GM23338 (cell line): Measurements from ENCODE around the gene CYB561D1. TPM values are rescaled to one million over a fixed set of nuclear protein-coding genes. Genes with fewer than 3 reads are reported as not detected.

Source experiments
- ATAC-seq: fragments of 200-7000 bp; cut with Tn5 transposase; 3 replicates; pipeline ENCODE4 v1.9.1; 2020
- DNase-seq: peaks from one replicate; pipeline ENCODE4 v3.0.0-alpha.2; 2015; ENCODE audit warnings: low spot score
- H2AFZ ChIP-seq: fragments of 200-600 bp; sonication (generic); 2 replicates; pipeline ENCODE4 v1.8.0; 2016; ENCODE audit warnings: antibody characterized with exemption, mild to moderate bottlenecking, moderate library complexity
- H3F3A ChIP-seq: fragments of 200-600 bp; sonication (generic); replicated peaks from 2 replicates; pipeline ENCODE4 v1.8.0; 2017; ENCODE audit warnings: antibody characterized with exemption, mixed run types, low read depth
- H3K27ac ChIP-seq: fragments of 200-600 bp; sonication (generic); 2 replicates; pipeline ENCODE4 v1.6.1; 2016; ENCODE audit warnings: low read depth
- H3K27me3 ChIP-seq: fragments of 200-600 bp; sonication (generic); 2 replicates; pipeline ENCODE4 v1.8.0; 2016; ENCODE audit warnings: mild to moderate bottlenecking, mixed run types, moderate library complexity; ENCODE audit not compliant: insufficient read depth
- H3K36me3 ChIP-seq: fragments of 200-600 bp; sonication (generic); 2 replicates; pipeline ENCODE4 v1.8.0; 2016; ENCODE audit warnings: mild to moderate bottlenecking; ENCODE audit not compliant: insufficient read depth
- H3K4me1 ChIP-seq: fragments of 200-600 bp; sonication (generic); 2 replicates; pipeline ENCODE4 v1.8.0; 2016; ENCODE audit warnings: mild to moderate bottlenecking, moderate library complexity; ENCODE audit not compliant: insufficient read depth
- H3K4me2 ChIP-seq: fragments of 200-600 bp; sonication (generic); 2 replicates; pipeline ENCODE4 v1.7.1; 2017; ENCODE audit warnings: mixed run types
- H3K4me3 ChIP-seq: fragments of 200-600 bp; sonication (generic); 2 replicates; pipeline ENCODE4 v1.6.1; 2016; ENCODE audit warnings: mixed run types
- H3K79me2 ChIP-seq: fragments of 200-600 bp; sonication (generic); replicated peaks from 2 replicates; pipeline ENCODE4 v1.8.0; 2017; ENCODE audit warnings: mild to moderate bottlenecking; ENCODE audit not compliant: insufficient read depth
- H3K9me2 ChIP-seq: fragments of 200-600 bp; sonication (generic); 2 replicates; pipeline ENCODE4 v1.8.0; 2017; ENCODE audit not compliant: insufficient read depth
- H4K20me1 ChIP-seq: fragments of 200-600 bp; sonication (generic); replicated peaks from 2 replicates; pipeline ENCODE4 v1.8.0; 2017; ENCODE audit warnings: mild to moderate bottlenecking; ENCODE audit not compliant: insufficient read depth
- H3K27ac Mint-ChIP-seq: 2 replicates; pipeline ENCODE4 v1.8.0; 2020; ENCODE audit warnings: inconsistent platforms, mild to moderate bottlenecking, moderate library complexity, mixed read lengths
- H3K27me3 Mint-ChIP-seq: 3 replicates; pipeline ENCODE4 v1.8.0; 2022; ENCODE audit warnings: low read depth, mild to moderate bottlenecking, moderate library complexity, mixed read lengths, inconsistent platforms; ENCODE audit not compliant: insufficient read depth, poor library complexity
- H3K36me3 Mint-ChIP-seq: 3 replicates; pipeline ENCODE4 v1.8.0; 2021; ENCODE audit warnings: low read depth, mild to moderate bottlenecking, inconsistent platforms, moderate library complexity, mixed read lengths
- H3K4me1 Mint-ChIP-seq: 3 replicates; pipeline ENCODE4 v1.8.0; 2020; ENCODE audit warnings: mild to moderate bottlenecking, inconsistent platforms, mixed read lengths
- H3K4me3 Mint-ChIP-seq: 3 replicates; pipeline ENCODE4 v1.8.0; 2021; ENCODE audit warnings: moderate library complexity, mild to moderate bottlenecking, inconsistent platforms, mixed read lengths
- H3K9me3 Mint-ChIP-seq: 3 replicates; pipeline ENCODE4 v1.8.0; 2020; ENCODE audit warnings: moderate library complexity, mild to moderate bottlenecking, inconsistent platforms, mixed read lengths
- CREB1 ChIP-seq: fragments of 250-450 bp; sonication (Bioruptor Pico); IDR thresholded peaks from 2 replicates; pipeline ENCODE4 v1.5.0; 2020; ENCODE audit warnings: low read depth, mild to moderate bottlenecking, moderate library complexity
- EZH2 ChIP-seq: fragments of 200-600 bp; sonication (generic); IDR thresholded peaks from one replicate; pipeline ENCODE4 v1.8.0; 2017; ENCODE audit warnings: antibody characterized with exemption, mild to moderate bottlenecking, low read depth; ENCODE audit not compliant: unreplicated experiment
- EZH2phosphoT487 ChIP-seq: fragments of 200-600 bp; sonication (generic); IDR thresholded peaks from one replicate; pipeline ENCODE4 v1.8.1; 2018; ENCODE audit warnings: antibody characterized with exemption; ENCODE audit not compliant: unreplicated experiment
- JUNB ChIP-seq: IDR thresholded peaks from one replicate; pipeline ENCODE4 v1.6.1; 2016; ENCODE audit warnings: antibody characterized with exemption; ENCODE audit not compliant: unreplicated experiment
- NANOG ChIP-seq: IDR thresholded peaks from 2 replicates; pipeline ENCODE4 v1.6.1; 2016; ENCODE audit warnings: antibody characterized with exemption, borderline replicate concordance
- POLR2AphosphoS5 ChIP-seq: IDR thresholded peaks from 2 replicates; pipeline ENCODE4 v1.6.1; 2016; ENCODE audit warnings: antibody characterized with exemption, low read depth
- STAT1 ChIP-seq: IDR thresholded peaks from one replicate; pipeline ENCODE4 v1.6.1; 2016; ENCODE audit warnings: antibody characterized with exemption; ENCODE audit not compliant: unreplicated experiment
- ZNF114 ChIP-seq: fragments of 250-450 bp; sonication (Bioruptor Pico); IDR thresholded peaks from 2 replicates; pipeline ENCODE4 v1.5.0; 2020; ENCODE audit warnings: mild to moderate bottlenecking, moderate library complexity
- ZNF331 ChIP-seq: fragments of 250-450 bp; sonication (Bioruptor Pico); IDR thresholded peaks from 2 replicates; pipeline ENCODE4 v1.5.0; 2020; ENCODE audit warnings: low read depth, mild to moderate bottlenecking, moderate library complexity
- polyA plus RNA-seq: library from polyadenylated mRNA; unstranded; fragments of >200 nt; fragmentation: Nextera tagmentation; extraction: Ambion mirVana; gene quantifications from 2 replicates; pipeline ENCODE4 v1.2.1, GENCODE V29; 2016
- total RNA-seq: library from RNA; depleted of rRNA; stranded (reverse); fragments of >200 nt; shearing (Covaris generic); gene quantifications from 2 replicates; pipeline ENCODE4 v1.2.3, GENCODE V29; 2014
- TF ChIP-seq, protein P1 (sequence below), 2 experiments: fragments of 200-600 bp in 1 of 2; sonication (generic) in 1 of 2; conservative IDR thresholded peaks; 2 replicates each; pipeline versions ENCODE4 v1.5.1 to v1.6.1; 2016 to 2017; ENCODE audit warnings: antibody characterized with exemption in 2 of 2, low read depth in 2 of 2, mild to moderate bottlenecking in 2 of 2, moderate library complexity in 1 of 2
- TF ChIP-seq, protein P2 (sequence below): IDR thresholded peaks from one replicate; pipeline ENCODE4 v1.6.1; 2018; ENCODE audit warnings: antibody characterized with exemption; ENCODE audit not compliant: unreplicated experiment
- TF ChIP-seq, protein P3 (sequence below): IDR thresholded peaks from 2 replicates; pipeline ENCODE4 v1.6.1; 2016; ENCODE audit warnings: antibody characterized with exemption

CYB561D1 gene
- total and polyA plus RNA-seq, 2 experiments from 2014 or later, result 0.95 to 2.7 TPM

DNA sequence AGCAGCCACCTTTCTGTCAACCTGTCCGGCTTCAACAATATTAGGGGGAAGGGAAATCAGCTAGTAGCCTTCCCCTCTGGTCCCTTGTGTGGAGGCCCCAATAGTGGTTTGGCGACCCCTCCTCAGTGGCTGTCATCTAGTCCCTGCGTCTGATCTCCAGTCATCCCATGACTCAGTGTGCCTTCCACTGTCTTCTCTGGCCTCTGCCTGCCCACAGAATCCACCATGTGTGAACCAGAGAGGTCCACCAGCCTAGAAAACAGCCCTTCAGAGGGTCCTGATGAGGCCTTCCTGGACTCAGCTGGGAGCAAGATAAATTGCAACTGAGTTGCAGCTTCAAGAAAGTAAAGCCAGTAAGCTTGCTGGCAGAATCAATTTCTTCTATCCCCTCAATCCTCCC, 14.0 kb upstream of the CYB561D1 start (continued):
- TF ChIP-seq, protein P1, sequence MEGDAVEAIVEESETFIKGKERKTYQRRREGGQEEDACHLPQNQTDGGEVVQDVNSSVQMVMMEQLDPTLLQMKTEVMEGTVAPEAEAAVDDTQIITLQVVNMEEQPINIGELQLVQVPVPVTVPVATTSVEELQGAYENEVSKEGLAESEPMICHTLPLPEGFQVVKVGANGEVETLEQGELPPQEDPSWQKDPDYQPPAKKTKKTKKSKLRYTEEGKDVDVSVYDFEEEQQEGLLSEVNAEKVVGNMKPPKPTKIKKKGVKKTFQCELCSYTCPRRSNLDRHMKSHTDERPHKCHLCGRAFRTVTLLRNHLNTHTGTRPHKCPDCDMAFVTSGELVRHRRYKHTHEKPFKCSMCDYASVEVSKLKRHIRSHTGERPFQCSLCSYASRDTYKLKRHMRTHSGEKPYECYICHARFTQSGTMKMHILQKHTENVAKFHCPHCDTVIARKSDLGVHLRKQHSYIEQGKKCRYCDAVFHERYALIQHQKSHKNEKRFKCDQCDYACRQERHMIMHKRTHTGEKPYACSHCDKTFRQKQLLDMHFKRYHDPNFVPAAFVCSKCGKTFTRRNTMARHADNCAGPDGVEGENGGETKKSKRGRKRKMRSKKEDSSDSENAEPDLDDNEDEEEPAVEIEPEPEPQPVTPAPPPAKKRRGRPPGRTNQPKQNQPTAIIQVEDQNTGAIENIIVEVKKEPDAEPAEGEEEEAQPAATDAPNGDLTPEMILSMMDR (conservative IDR thresholded peaks at IDR 0.05; ENCODE audit: low read depth in 2 of 2), result no peak
- TF ChIP-seq, protein P2, sequence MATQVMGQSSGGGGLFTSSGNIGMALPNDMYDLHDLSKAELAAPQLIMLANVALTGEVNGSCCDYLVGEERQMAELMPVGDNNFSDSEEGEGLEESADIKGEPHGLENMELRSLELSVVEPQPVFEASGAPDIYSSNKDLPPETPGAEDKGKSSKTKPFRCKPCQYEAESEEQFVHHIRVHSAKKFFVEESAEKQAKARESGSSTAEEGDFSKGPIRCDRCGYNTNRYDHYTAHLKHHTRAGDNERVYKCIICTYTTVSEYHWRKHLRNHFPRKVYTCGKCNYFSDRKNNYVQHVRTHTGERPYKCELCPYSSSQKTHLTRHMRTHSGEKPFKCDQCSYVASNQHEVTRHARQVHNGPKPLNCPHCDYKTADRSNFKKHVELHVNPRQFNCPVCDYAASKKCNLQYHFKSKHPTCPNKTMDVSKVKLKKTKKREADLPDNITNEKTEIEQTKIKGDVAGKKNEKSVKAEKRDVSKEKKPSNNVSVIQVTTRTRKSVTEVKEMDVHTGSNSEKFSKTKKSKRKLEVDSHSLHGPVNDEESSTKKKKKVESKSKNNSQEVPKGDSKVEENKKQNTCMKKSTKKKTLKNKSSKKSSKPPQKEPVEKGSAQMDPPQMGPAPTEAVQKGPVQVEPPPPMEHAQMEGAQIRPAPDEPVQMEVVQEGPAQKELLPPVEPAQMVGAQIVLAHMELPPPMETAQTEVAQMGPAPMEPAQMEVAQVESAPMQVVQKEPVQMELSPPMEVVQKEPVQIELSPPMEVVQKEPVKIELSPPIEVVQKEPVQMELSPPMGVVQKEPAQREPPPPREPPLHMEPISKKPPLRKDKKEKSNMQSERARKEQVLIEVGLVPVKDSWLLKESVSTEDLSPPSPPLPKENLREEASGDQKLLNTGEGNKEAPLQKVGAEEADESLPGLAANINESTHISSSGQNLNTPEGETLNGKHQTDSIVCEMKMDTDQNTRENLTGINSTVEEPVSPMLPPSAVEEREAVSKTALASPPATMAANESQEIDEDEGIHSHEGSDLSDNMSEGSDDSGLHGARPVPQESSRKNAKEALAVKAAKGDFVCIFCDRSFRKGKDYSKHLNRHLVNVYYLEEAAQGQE, result no peak
- TF ChIP-seq EZH2 (no peak), POLR2AphosphoS5 (no peak), STAT1 (no peak), NANOG (no peak), ZNF114 (CRISPR knock-in tag) (no peak), JUNB (no peak), EZH2phosphoT487 (no peak), ZNF331 (CRISPR knock-in tag) (no peak)

DNA sequence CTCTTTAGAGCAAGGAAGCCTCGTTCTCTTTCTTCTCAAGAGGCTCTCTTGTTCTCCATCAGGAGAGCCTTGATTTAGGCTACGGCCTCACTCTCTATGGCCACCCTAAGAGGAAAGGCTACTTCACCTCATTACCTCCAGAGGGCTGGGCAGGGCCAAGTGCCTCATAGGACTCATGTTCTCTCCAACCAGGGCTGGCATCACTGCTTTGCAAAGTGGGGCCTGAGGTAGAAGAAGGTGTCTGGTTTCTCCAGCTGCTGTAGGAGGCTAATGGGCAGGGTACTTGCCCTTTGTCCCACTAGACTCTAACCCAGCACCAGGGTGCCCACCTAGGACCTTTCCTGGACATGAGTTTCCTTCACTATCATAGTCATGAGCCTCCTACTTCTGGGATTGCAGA, 12.2 kb upstream of the CYB561D1 start:
- DNase-seq (no peak), ATAC-seq (no peak)
- peaks cover 26% of the 10 kb centered on the region for H3K4me1 Mint-ChIP-seq
- H3K4me3 Mint-ChIP-seq, result no peak overlapping the region
- peaks cover 8% of the 10 kb centered on the region; the same call in 2 of the 3 replicates for H3K36me3 Mint-ChIP-seq
- H3K4me3 ChIP-seq, result no peak overlapping the region
- peaks cover 7% of the 10 kb centered on the region for H3K27me3 Mint-ChIP-seq
- peaks cover 10% of the 10 kb centered on the region; the same call in 1 of the 2 replicates for H3K27me3 ChIP-seq
- H3K79me2 ChIP-seq, result no peaks in the 10 kb centered on the region
- H3K4me1 ChIP-seq, result peaks cover 15% of the 10 kb centered on the region
- no peaks in the 10 kb centered on the region for H3K36me3 ChIP-seq
- H3K9me2 ChIP-seq, result no peaks in the 10 kb centered on the region
- no peaks in the 10 kb centered on the region for H4K20me1 ChIP-seq
- no peak overlapping the region for H3K4me2 ChIP-seq
- no peak overlapping the region for H3K27ac ChIP-seq
- H3K9me3 Mint-ChIP-seq, result no peaks in the 10 kb centered on the region; the same call in 2 of the 3 replicates
- no peak overlapping the region for H2AFZ ChIP-seq
- no peak overlapping the region for H3K27ac Mint-ChIP-seq
- H3F3A ChIP-seq, result peaks cover 8% of the 10 kb centered on the region; the same call in 1 of the 2 replicates
- TF ChIP-seq CREB1 (CRISPR knock-in tag), result no peak
- TF ChIP-seq, protein P2, result no peak
- TF ChIP-seq NANOG, result no peak
- TF ChIP-seq, protein P1 (conservative IDR thresholded peaks at IDR 0.05; ENCODE audit: low read depth in 2 of 2), result no peak
- TF ChIP-seq, protein P3, sequence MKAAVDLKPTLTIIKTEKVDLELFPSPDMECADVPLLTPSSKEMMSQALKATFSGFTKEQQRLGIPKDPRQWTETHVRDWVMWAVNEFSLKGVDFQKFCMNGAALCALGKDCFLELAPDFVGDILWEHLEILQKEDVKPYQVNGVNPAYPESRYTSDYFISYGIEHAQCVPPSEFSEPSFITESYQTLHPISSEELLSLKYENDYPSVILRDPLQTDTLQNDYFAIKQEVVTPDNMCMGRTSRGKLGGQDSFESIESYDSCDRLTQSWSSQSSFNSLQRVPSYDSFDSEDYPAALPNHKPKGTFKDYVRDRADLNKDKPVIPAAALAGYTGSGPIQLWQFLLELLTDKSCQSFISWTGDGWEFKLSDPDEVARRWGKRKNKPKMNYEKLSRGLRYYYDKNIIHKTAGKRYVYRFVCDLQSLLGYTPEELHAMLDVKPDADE, result no peak
